ENCODE data around the gene MRPL43. TPM values are rescaled to one million over a fixed set of nuclear protein-coding genes. Genes with fewer than 3 reads are reported as not detected.
"Not testable (repeated sequence)": the region's sequence is repeated elsewhere in the genome, so short reads cannot be mapped to it uniquely, and the experiment has no call there.

The MRPL43 gene
- total RNA-seq (10 to 100 TPM; 30.8 to 39.0 TPM), total RNA-seq (22.1 to 38.8 reads per million in 2 donors)

GRCh38 chr10:100986952-100987684, at the start of gene MRPL43, which contains the start of gene TWNK:
TSS of gene MRPL43 (minus strand) at chr10:100987497. CDS start at chr10:100987443, 54 bp downstream.
TSS of gene TWNK (plus strand) at chr10:100987543. CDS start at chr10:100988211, 668 bp downstream.
- Mint-ChIP-seq H3K4me1 (peaks cover 31% of the 10 kb centered on the region), H3K36me3 (ENCODE audit: low read depth) (peaks cover 17% of the 10 kb centered on the region), H3K4me3 (peak within 1 kb of the TSS; percentile 93), H3K27ac (peak within 1 kb of the TSS; percentile 94), H3K27me3 (no peaks in the 10 kb centered on the region)
- DNase-seq (peak; percentile 76 to 78 (median 76)), ATAC-seq (peak; percentile 96)
- no peaks in the 10 kb centered on the region for H3K9me3 ChIP-seq (ENCODE audit: control insufficient read depth, low read length, poor library complexity, severe bottlenecking)

DNA sequence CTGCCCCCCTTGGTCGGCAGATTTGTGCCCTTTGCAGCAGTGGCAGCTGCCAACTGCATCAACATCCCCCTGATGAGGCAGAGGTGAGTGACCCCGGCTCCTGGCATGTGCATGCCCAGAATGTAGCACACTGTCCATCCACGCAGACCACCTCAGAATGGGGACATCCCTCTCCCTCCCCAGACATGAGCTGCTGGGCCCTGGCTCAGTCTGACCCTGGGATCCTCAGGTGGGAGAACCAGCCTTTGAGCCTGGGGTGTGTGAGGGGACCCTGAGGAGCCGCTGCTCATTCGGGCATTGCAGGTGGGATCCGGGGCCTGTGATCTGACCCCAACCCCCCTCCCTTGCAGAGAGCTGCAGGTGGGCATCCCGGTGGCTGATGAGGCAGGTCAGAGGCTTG, 49.4 kb upstream of the MRPL43 start:
- ATAC-seq (no peak), DNase-seq (no peak)
- H3K9me3 ChIP-seq (ENCODE audit: control insufficient read depth, low read length, poor library complexity, severe bottlenecking) = no peaks in the 10 kb centered on the region
- Mint-ChIP-seq H3K4me3 (no peak overlapping the region), H3K36me3 (ENCODE audit: low read depth) (peaks cover 8% of the 10 kb centered on the region), H3K27me3 (no peaks in the 10 kb centered on the region), H3K27ac (no peak overlapping the region), H3K4me1 (peaks cover 22% of the 10 kb centered on the region)

DNA sequence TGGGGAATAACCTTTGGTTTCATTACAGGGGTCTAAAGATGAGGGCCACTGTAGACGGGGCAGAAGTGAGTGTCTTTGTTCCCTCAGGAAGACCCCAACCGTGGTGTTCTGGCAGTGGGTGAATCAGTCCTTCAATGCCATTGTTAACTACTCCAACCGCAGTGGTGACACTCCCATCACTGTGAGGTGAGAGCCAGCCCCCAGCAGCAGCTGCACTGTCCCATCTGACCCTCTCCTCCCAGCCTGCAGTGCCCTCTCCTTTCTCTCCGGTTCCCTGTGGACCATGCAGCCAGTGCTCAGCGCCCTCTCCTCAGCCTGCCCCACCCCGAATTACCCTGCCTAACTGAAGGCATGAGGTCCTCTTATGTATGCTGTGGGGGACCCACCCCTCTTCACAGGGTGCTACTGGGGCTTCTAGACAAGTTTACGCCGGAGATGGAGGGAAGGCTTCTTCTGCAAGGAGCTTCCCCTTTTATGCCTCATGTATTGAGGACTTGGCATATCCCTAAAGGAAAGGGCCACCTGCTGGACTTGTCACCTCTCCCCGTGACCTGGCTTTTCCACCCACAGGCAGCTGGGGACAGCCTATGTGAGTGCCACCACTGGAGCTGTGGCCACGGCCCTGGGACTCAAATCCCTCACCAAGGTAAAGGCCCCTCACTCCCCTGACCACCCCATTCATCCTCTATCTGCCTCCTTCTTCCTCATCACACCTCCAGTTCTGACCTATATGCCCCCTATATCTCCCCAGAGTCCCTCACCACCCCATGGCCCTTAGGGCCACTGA, 48.8 kb upstream of the MRPL43 start:
- peaks cover 27% of the 10 kb centered on the region for H3K4me1 Mint-ChIP-seq
- H3K27ac Mint-ChIP-seq = no peak overlapping the region
- no peak overlapping the region for H3K4me3 Mint-ChIP-seq
- no peak for DNase-seq
- ATAC-seq = no peak
- no peaks in the 10 kb centered on the region for H3K27me3 Mint-ChIP-seq
- H3K36me3 Mint-ChIP-seq (ENCODE audit: low read depth) = peaks cover 8% of the 10 kb centered on the region
- no peaks in the 10 kb centered on the region for H3K9me3 ChIP-seq (ENCODE audit: control insufficient read depth, low read length, poor library complexity, severe bottlenecking)

GRCh38 chr10:101035314-101035713, 48.0 kb upstream of the MRPL43 start:
- Mint-ChIP-seq H3K4me1 (peaks cover 29% of the 10 kb centered on the region), H3K27ac (no peak overlapping the region), H3K4me3 (no peak overlapping the region), H3K27me3 (no peaks in the 10 kb centered on the region), H3K36me3 (ENCODE audit: low read depth) (peaks cover 8% of the 10 kb centered on the region)
- DNase-seq = no peak
- ATAC-seq = no peak
- no peaks in the 10 kb centered on the region for H3K9me3 ChIP-seq (ENCODE audit: control insufficient read depth, low read length, poor library complexity, severe bottlenecking)

- not testable (repeated sequence) for H3K36me3 Mint-ChIP-seq (ENCODE audit: low read depth); H3K9me3 ChIP-seq (ENCODE audit: control insufficient read depth, low read length, poor library complexity, severe bottlenecking); H3K4me3 Mint-ChIP-seq; ATAC-seq; DNase-seq; H3K27me3 Mint-ChIP-seq
- peaks cover 29% of the 10 kb centered on the region for H3K4me1 Mint-ChIP-seq
- peak overlapping the region; percentile 37 for H3K27ac Mint-ChIP-seq
These were observed 47.1 kb upstream of the MRPL43 start for GRCh38 chr10:101034404-101034803.

- Mint-ChIP-seq H3K4me3 (peak overlapping the region; percentile 15), H3K27me3 (peaks cover 4% of the 10 kb centered on the region), H3K36me3 (ENCODE audit: low read depth) (peaks cover 8% of the 10 kb centered on the region), H3K27ac (peak overlapping the region; percentile 95), H3K4me1 (peaks cover 29% of the 10 kb centered on the region)
- DNase-seq (no peak), ATAC-seq (no peak)
- H3K9me3 ChIP-seq (ENCODE audit: control insufficient read depth, low read length, poor library complexity, severe bottlenecking) = no peaks in the 10 kb centered on the region
These were observed 46.0 kb upstream of the MRPL43 start for GRCh38 chr10:101033276-101033675.

- H3K4me1 Mint-ChIP-seq = peaks cover 26% of the 10 kb centered on the region
- H3K4me3 Mint-ChIP-seq = peak overlapping the region; percentile 97
- DNase-seq (peak in 1 of 3 donors; percentile 40), ATAC-seq (peak; percentile 14)
- peak overlapping the region; percentile 95 for H3K27ac Mint-ChIP-seq
- H3K27me3 Mint-ChIP-seq = peaks cover 6% of the 10 kb centered on the region
- peaks cover 3% of the 10 kb centered on the region for H3K36me3 Mint-ChIP-seq (ENCODE audit: low read depth)
- no peaks in the 10 kb centered on the region for H3K9me3 ChIP-seq (ENCODE audit: control insufficient read depth, low read length, poor library complexity, severe bottlenecking)
These were observed 45.4 kb upstream of the MRPL43 start for GRCh38 chr10:101032637-101033224.

GRCh38 chr10:101031796-101032636, 44.7 kb upstream of the MRPL43 start:
- Mint-ChIP-seq H3K4me1 (peaks cover 26% of the 10 kb centered on the region), H3K27ac (peak overlapping the region; percentile 95), H3K36me3 (ENCODE audit: low read depth) (peaks cover 3% of the 10 kb centered on the region), H3K27me3 (peaks cover 12% of the 10 kb centered on the region), H3K4me3 (peak overlapping the region; percentile 97)
- H3K9me3 ChIP-seq (ENCODE audit: control insufficient read depth, low read length, poor library complexity, severe bottlenecking) = no peaks in the 10 kb centered on the region
- DNase-seq = peak; percentile 61 to 80 (median 80)
- peak; percentile 68 for ATAC-seq

GRCh38 chr10:101031128-101031795, 44.0 kb upstream of the MRPL43 start, which contains the start of the genes PDZD7 and SFXN3:
TSS of gene PDZD7 (minus strand) at chr10:101031129. CDS start at chr10:101030219, 910 bp downstream.
TSS of gene SFXN3 (plus strand) at chr10:101031234. CDS start at chr10:101034695, 3,461 bp downstream.
- peaks cover 12% of the 10 kb centered on the region for H3K27me3 Mint-ChIP-seq
- peaks cover 24% of the 10 kb centered on the region for H3K4me1 Mint-ChIP-seq
- DNase-seq (peak; percentile 93 to 97 (median 94)), ATAC-seq (peak; percentile 86)
- H3K27ac Mint-ChIP-seq = peak within 1 kb of the TSS; percentile 95
- no peaks in the 10 kb centered on the region for H3K9me3 ChIP-seq (ENCODE audit: control insufficient read depth, low read length, poor library complexity, severe bottlenecking)
- H3K4me3 Mint-ChIP-seq = peak within 1 kb of the TSS; percentile 97
- H3K36me3 Mint-ChIP-seq (ENCODE audit: low read depth) = peaks cover 3% of the 10 kb centered on the region

DNA sequence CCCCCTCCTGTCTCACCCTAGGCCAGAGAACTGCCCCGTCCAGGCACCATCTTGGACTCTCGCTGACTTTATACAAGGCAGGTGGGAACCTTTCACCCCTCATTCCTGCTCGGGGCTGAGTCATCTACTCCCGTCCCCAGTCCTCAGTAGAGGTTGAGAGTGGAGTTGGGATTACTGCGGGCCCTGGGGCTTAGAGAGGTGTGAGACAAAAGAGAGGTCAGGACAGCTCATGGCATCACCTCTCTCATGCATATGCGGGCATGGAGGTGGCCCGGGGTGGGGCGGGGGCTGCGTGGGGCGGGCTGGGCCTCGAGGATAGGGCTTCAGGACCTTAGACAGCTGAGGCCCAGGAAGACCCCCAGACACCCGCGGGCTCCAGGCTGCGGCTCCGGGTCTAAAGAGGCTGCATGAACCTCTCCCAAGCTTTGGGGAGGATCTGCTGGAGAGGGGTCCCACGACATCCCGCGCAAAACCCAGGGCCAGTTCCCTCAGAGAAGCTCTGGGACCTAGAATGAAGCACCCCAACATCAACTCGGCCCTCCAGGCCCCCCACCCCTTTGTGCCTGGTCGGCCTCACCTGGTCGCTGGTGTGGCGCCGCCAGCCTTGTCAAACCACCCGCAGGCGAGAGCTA, 43.3 kb upstream of the MRPL43 start:
- Mint-ChIP-seq H3K4me1 (peaks cover 24% of the 10 kb centered on the region), H3K4me3 (peak overlapping the region; percentile 97), H3K27ac (peak overlapping the region; percentile 95), H3K36me3 (ENCODE audit: low read depth) (peaks cover 3% of the 10 kb centered on the region), H3K27me3 (peaks cover 12% of the 10 kb centered on the region)
- H3K9me3 ChIP-seq (ENCODE audit: control insufficient read depth, low read length, poor library complexity, severe bottlenecking) = no peaks in the 10 kb centered on the region
- DNase-seq = no peak
- ATAC-seq = no peak

DNA sequence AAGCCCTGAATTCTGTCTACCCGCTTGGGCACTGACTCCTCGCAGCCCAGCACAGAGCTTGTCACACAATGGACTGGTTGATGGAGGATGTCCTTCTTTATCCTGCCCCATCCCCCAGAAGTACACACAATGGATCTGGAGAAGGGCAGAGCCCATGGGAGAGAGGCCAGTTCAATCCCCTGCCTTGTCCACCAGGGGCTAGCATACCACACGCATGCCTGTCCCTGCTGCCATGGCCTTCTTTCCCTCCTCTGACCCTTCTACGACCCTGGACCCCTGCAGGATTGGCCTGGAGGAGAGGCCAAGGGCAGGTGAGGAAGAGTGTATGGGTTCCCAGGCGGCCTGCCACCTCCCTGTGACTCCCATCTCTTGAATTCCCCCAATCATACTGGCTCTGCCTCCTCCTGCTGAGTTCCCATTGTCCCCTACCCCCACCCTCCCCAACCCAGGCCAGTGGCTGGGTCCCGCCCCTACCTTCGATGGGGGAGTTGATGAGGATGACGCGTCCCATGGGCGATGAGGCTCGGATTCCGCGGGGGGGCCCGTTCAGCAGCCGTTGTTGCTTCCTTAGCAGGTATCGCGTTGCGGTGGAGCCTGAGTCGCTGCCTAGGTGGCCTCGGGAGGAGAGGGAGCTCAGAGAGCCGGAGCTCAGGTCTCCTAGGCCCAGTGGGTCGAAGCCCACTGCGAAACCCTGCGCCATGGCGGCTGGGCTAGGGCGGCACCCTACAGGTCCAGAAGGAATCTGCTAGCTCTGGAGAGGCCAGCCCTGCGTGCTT, 42.4 kb upstream of the MRPL43 start:
- peaks cover 24% of the 10 kb centered on the region for H3K4me1 Mint-ChIP-seq
- H3K27ac Mint-ChIP-seq = no peak overlapping the region
- ATAC-seq (no peak), DNase-seq (no peak)
- H3K9me3 ChIP-seq (ENCODE audit: control insufficient read depth, low read length, poor library complexity, severe bottlenecking) = no peaks in the 10 kb centered on the region
- H3K4me3 Mint-ChIP-seq = no peak overlapping the region
- H3K36me3 Mint-ChIP-seq (ENCODE audit: low read depth) = peaks cover 3% of the 10 kb centered on the region
- H3K27me3 Mint-ChIP-seq = peaks cover 12% of the 10 kb centered on the region

Measured in T-helper 17 cell (primary cell).